Brain microvascular endothelial cell (primary cell): ENCODE measurements around the gene ZMAT3.
A peak's percentile ranks its signal among the peaks of the same experiment; 100 is the strongest.
"Not testable (repeated sequence)": the region's sequence is repeated elsewhere in the genome, so short reads cannot be mapped to it uniquely, and the experiment has no call there.

Experiments
- DNase-seq: peaks from one replicate; pipeline ENCODE4 v3.0.0-alpha.2; 2020
- H3K27ac ChIP-seq: fragments of 250-450 bp; sonication (Bioruptor Pico); 2 replicates; pipeline ENCODE4 v1.5.1; 2020; ENCODE audit warnings: mild to moderate bottlenecking, moderate library complexity
- H3K27me3 ChIP-seq: fragments of 250-450 bp; sonication (Bioruptor Pico); replicated peaks from 2 replicates; pipeline ENCODE4 v1.5.1; 2020; ENCODE audit warnings: mild to moderate bottlenecking
- H3K36me3 ChIP-seq: fragments of 250-450 bp; sonication (Bioruptor Pico); replicated peaks from 2 replicates; pipeline ENCODE4 v1.5.1; 2020; ENCODE audit warnings: mild to moderate bottlenecking
- H3K4me3 ChIP-seq: 2 replicates; pipeline ENCODE4 v1.5.1; 2011; ENCODE audit warnings: low read depth, mild to moderate bottlenecking, control low read depth, low read length, moderate library complexity
- CTCF ChIP-seq: IDR thresholded peaks from 2 replicates; pipeline ENCODE4 v1.5.1; 2011; ENCODE audit warnings: low read depth, mild to moderate bottlenecking, moderate library complexity, low read length, control low read depth, inconsistent platforms; ENCODE audit errors: missing control alignments
- in situ Hi-C: cut with HindIII; loops from 2 replicates; pipeline ENCODE4 v1.10.0; 2017; ENCODE audit warnings: low sequenced_read_pairs, low pct_ligation_motif_present

ZMAT3 gene

GRCh38 chr3:179071323-179072099 lies at the start of gene ZMAT3:
Gene ZMAT3, minus strand, starts transcription at chr3:179071809. Its CDS starts 4,057 bp downstream, at chr3:179067752.
- in situ Hi-C loops = no loop called here

GRCh38 chr3:179116816-179117215 lies 45.2 kb upstream of the ZMAT3 start:
- TF ChIP-seq CTCF = no peak
- Histone ChIP-seq H3K36me3 (no peaks in the 10 kb centered on the region), H3K27me3 (no peaks in the 10 kb centered on the region), H3K4me3 (no peak overlapping the region), H3K27ac (no peak overlapping the region)
- DNase-seq = no peak
- in situ Hi-C loops = no loop called here

More at GRCh38 chr3:179071323-179072099, at the start of gene ZMAT3:
- Histone ChIP-seq H3K27ac (peak within 1 kb of the TSS; percentile 83), H3K36me3 (peaks cover 14% of the 10 kb centered on the region), H3K27me3 (no peaks in the 10 kb centered on the region), H3K4me3 (peak within 1 kb of the TSS; percentile 90)
- DNase-seq = peak; percentile 80
- TF ChIP-seq CTCF = no peak

GRCh38 chr3:179115444-179115843 lies 43.8 kb upstream of the ZMAT3 start:
- H3K27me3 ChIP-seq, in situ Hi-C loops, H3K36me3 ChIP-seq, H3K27ac ChIP-seq, H3K4me3 ChIP-seq: not testable (repeated sequence)
- peak; percentile 16 for DNase-seq

- Histone ChIP-seq H3K27ac (no peak overlapping the region), H3K4me3 (no peak overlapping the region), H3K27me3 (no peaks in the 10 kb centered on the region), H3K36me3 (no peaks in the 10 kb centered on the region)
- TF ChIP-seq CTCF = no peak
- in situ Hi-C loops = no loop called here
- DNase-seq = peak; percentile 6
Measured at GRCh38 chr3:179113903-179114302, 42.3 kb upstream of the ZMAT3 start.

GRCh38 chr3:179108086-179108485 lies 36.5 kb upstream of the ZMAT3 start:
- no peaks in the 10 kb centered on the region for H3K36me3 ChIP-seq
- DNase-seq = peak; percentile 63
- H3K27me3 ChIP-seq = no peaks in the 10 kb centered on the region
- no peak overlapping the region for H3K4me3 ChIP-seq
- H3K27ac ChIP-seq = peak overlapping the region; percentile 47
- TF ChIP-seq CTCF = no peak
- in situ Hi-C loops = no loop called here

GRCh38 chr3:179107617-179108016 lies 36.0 kb upstream of the ZMAT3 start:
- TF ChIP-seq CTCF = no peak
- Histone ChIP-seq H3K27ac (peak overlapping the region; percentile 43), H3K36me3 (no peaks in the 10 kb centered on the region), H3K27me3 (no peaks in the 10 kb centered on the region), H3K4me3 (no peak overlapping the region)
- in situ Hi-C loops = no loop called here
- peak; percentile 11 for DNase-seq
